A549 treated with AZD9567 at 1 μM for 4 hours (cell line): Measurements from ENCODE around the gene RGL3. TPM values are rescaled to one million over a fixed set of nuclear protein-coding genes. Genes with fewer than 3 reads are reported as not detected.

ENCODE experiments used
- total RNA-seq: library from RNA; stranded (reverse); fragments of 200-300 nt; extraction: Qiagen RNA extraction; gene quantifications from 5 replicates; pipeline ENCODE4 v1.2.3, GENCODE V29; 2022; ENCODE audit not compliant: insufficient read depth

RGL3 gene
- 1.5 to 3.1 TPM (median 1.9 TPM) in 5 replicates for total RNA-seq

GRCh38 chr19:11418549-11419506 lies at the start of gene RGL3:
TSS of gene RGL3 (minus strand) at chr19:11419314. CDS start at chr19:11419278, 36 bp downstream.

GRCh38 chr19:11435057-11435832 lies 16.1 kb upstream of the RGL3 start, which contains the start of the genes ODAD3 and PRKCSH:
TSS of gene ODAD3 (minus strand) at chr19:11435121. CDS start at chr19:11435016, 105 bp downstream.
TSS of gene PRKCSH (plus strand) at chr19:11435635. CDS start at chr19:11436118, 483 bp downstream.

GRCh38 chr19:11374433-11375142 lies 44.5 kb downstream of the RGL3 start, which contains the start of gene SWSAP1:
TSS of gene SWSAP1 (plus strand) at chr19:11374666. CDS start at chr19:11374681, 15 bp downstream.

GRCh38 chr19:11355160-11356073 lies 63.7 kb downstream of the RGL3 start, which contains the start of gene PLPPR2:
TSS of gene PLPPR2 (plus strand) at chr19:11355432. CDS start at chr19:11357674, 2,242 bp downstream.

GRCh38 chr19:11346104-11346940 lies 72.8 kb downstream of the RGL3 start, which contains the start of the genes CCDC159 and TMEM205:
TSS of gene CCDC159 (plus strand) at chr19:11346519. CDS start at chr19:11346607, 88 bp downstream.
TSS of gene TMEM205 (minus strand) at chr19:11346268. CDS start at chr19:11345619, 649 bp downstream.

Other genes starting within 250 kb of the RGL3 start
- gene KANK2, start 221.8 kb downstream of the RGL3 start, total RNA-seq, result 32.9 to 46.1 TPM (median 40.7 TPM) in 5 replicates
- not detected in 5 replicates for gene ANGPTL8, start 179.7 kb downstream of the RGL3 start, total RNA-seq
- gene DOCK6, start 156.8 kb downstream of the RGL3 start, total RNA-seq, result 7.8 to 12.7 TPM (median 8.8 TPM) in 5 replicates
- not detected in 5 replicates for gene TSPAN16, start 123.2 kb downstream of the RGL3 start, total RNA-seq
- gene RAB3D, start 79.7 kb downstream of the RGL3 start, total RNA-seq, result 3.0 to 5.3 TPM (median 3.1 TPM) in 5 replicates
- gene TMEM205, start 73.0 kb downstream of the RGL3 start, total RNA-seq, result 105 to 129 TPM (median 110 TPM) in 5 replicates
- 4.3 to 5.2 TPM (median 4.6 TPM) in 4 of 5 replicates, not detected in the other for gene CCDC159, start 72.8 kb downstream of the RGL3 start, total RNA-seq
- gene PLPPR2, start 63.9 kb downstream of the RGL3 start, total RNA-seq, result 9.8 to 10.4 TPM (median 10.2 TPM) in 5 replicates
- 2.1 to 2.3 TPM (median 2.2 TPM) in 4 of 5 replicates, not detected in the other for gene SWSAP1, start 44.6 kb downstream of the RGL3 start, total RNA-seq
- 3.7 to 6.2 TPM (median 4.5 TPM) in 5 replicates for gene EPOR, start 35.0 kb downstream of the RGL3 start, total RNA-seq
- gene ODAD3, start 15.8 kb upstream of the RGL3 start, total RNA-seq, result 0.67 to 1.9 TPM (median 1.1 TPM) in 4 of 5 replicates, not detected in the other
- gene PRKCSH, start 16.3 kb upstream of the RGL3 start, total RNA-seq, result 250 to 268 TPM (median 262 TPM) in 5 replicates
- gene ELAVL3, start 61.7 kb upstream of the RGL3 start, total RNA-seq, result 0.06 to 0.15 TPM (median 0.08 TPM) in 4 of 5 replicates, not detected in the other
- 2.3 to 4.9 TPM (median 4.1 TPM) in 5 replicates for gene ZNF653, start 86.5 kb upstream of the RGL3 start, total RNA-seq
- gene ECSIT, start 109.8 kb upstream of the RGL3 start, total RNA-seq, result 28.3 to 37.6 TPM (median 32.1 TPM) in 5 replicates
- gene CNN1, start 119.5 kb upstream of the RGL3 start, total RNA-seq, result 0.24 to 0.37 TPM (median 0.31 TPM) in 4 of 5 replicates, not detected in the other
- 99.5 to 130 TPM (median 110 TPM) in 5 replicates for gene ELOF1, start 139.9 kb upstream of the RGL3 start, total RNA-seq
- gene ACP5, start 158.3 kb upstream of the RGL3 start, total RNA-seq, result 0.24 to 0.40 TPM (median 0.32 TPM) in 4 of 5 replicates, not detected in the other
- gene ZNF627, start 178.2 kb upstream of the RGL3 start, total RNA-seq, result 3.9 to 6.2 TPM (median 4.2 TPM) in 5 replicates